ENCODE measurements around the gene TMED9.

DNA sequence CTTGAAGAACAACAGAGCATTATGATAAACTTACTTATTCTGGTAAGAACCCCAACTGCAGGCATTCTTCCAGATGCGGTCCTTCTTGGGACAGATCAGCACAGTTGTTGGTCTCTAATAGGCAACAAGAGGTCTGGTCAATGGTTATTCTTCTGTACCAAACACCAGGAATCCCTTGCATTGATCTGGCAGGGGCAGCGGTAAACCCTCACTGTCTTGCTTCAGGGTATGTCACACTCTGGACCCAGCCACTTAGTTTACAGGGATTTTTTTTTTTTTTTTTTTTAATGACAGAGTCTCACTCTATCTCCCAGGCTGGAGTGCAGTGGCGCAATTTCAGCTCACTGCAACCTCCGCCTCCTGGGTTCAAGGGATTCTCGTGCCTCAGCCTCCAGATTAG is 36.3 kb upstream of the TMED9 start:
- TF ChIP-seq, protein P1, sequence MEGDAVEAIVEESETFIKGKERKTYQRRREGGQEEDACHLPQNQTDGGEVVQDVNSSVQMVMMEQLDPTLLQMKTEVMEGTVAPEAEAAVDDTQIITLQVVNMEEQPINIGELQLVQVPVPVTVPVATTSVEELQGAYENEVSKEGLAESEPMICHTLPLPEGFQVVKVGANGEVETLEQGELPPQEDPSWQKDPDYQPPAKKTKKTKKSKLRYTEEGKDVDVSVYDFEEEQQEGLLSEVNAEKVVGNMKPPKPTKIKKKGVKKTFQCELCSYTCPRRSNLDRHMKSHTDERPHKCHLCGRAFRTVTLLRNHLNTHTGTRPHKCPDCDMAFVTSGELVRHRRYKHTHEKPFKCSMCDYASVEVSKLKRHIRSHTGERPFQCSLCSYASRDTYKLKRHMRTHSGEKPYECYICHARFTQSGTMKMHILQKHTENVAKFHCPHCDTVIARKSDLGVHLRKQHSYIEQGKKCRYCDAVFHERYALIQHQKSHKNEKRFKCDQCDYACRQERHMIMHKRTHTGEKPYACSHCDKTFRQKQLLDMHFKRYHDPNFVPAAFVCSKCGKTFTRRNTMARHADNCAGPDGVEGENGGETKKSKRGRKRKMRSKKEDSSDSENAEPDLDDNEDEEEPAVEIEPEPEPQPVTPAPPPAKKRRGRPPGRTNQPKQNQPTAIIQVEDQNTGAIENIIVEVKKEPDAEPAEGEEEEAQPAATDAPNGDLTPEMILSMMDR (IDR thresholded peaks at IDR 0.05) = no peak
- TF ChIP-seq EP300 (IDR thresholded peaks at IDR 0.05) (no peak), POLR2AphosphoS5 (IDR thresholded peaks at IDR 0.05) (no peak)
